SK-N-SH (cell line): ENCODE measurements around the gene COX4I1.

Experiments
- EP300 ChIP-seq, 2 experiments: IDR thresholded peaks; 2 replicates each; pipeline versions ENCODE4 v1.4.0 to v1.6.1; 2012; ENCODE audit warnings: borderline replicate concordance in 1 of 2, low read depth in 1 of 2, low read length in 1 of 2
- EZH2phosphoT487 ChIP-seq: fragments of 200-600 bp; sonication (generic); IDR thresholded peaks from 2 replicates; pipeline ENCODE4 v1.6.1; 2017; ENCODE audit warnings: low read depth, mixed run types, mild to moderate bottlenecking, antibody characterized with exemption, moderate library complexity, borderline replicate concordance
- FOSL2 ChIP-seq: IDR thresholded peaks from 2 replicates; pipeline ENCODE4 v1.4.0; 2012; ENCODE audit warnings: low read depth, mild to moderate bottlenecking, moderate library complexity, borderline replicate concordance
- FOXM1 ChIP-seq: IDR thresholded peaks from 2 replicates; pipeline ENCODE4 v1.4.0; 2012; ENCODE audit warnings: low read depth, mild to moderate bottlenecking
- GABPA ChIP-seq: IDR thresholded peaks from 2 replicates; pipeline ENCODE4 v1.4.0; 2012; ENCODE audit warnings: low read depth, mild to moderate bottlenecking
- SMC3 ChIP-seq: IDR thresholded peaks from 2 replicates; pipeline ENCODE4 v1.6.1; 2012; ENCODE audit warnings: low read depth, low read length, improper control_type of control experiment
- TEAD4 ChIP-seq: IDR thresholded peaks from 2 replicates; pipeline ENCODE4 v1.4.0; 2012; ENCODE audit warnings: mild to moderate bottlenecking, borderline replicate concordance; ENCODE audit not compliant: insufficient read depth
- YY1 ChIP-seq: IDR thresholded peaks from 2 replicates; pipeline ENCODE4 v1.4.0; 2012; ENCODE audit warnings: low read depth, mild to moderate bottlenecking
- TF ChIP-seq, protein P1 (sequence below): fragments of 200-600 bp; sonication (generic); IDR thresholded peaks from 2 replicates; pipeline ENCODE4 v1.6.1; 2017; ENCODE audit warnings: antibody characterized with exemption, mild to moderate bottlenecking, moderate library complexity

DNA sequence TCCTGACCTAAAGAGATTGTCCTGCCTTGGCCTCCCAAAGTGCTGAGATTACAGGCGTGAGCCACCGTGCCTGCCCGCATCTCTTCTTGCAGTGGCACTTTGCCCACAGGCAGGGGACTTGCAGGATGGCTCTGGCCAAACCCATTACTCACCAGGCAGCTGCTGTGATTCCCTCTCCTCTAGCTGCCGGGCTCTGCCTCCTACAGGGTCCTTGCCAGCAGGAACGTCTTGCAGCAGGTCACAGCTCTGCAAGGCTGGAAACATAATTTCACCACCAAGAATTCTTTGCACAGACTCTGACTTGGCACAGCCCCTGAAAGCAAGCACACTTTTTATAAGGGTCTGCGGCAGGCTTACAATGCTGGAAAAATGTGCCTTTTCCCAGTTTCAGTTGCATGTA is 20.3 kb downstream of the COX4I1 start:
- TF ChIP-seq, protein P1, sequence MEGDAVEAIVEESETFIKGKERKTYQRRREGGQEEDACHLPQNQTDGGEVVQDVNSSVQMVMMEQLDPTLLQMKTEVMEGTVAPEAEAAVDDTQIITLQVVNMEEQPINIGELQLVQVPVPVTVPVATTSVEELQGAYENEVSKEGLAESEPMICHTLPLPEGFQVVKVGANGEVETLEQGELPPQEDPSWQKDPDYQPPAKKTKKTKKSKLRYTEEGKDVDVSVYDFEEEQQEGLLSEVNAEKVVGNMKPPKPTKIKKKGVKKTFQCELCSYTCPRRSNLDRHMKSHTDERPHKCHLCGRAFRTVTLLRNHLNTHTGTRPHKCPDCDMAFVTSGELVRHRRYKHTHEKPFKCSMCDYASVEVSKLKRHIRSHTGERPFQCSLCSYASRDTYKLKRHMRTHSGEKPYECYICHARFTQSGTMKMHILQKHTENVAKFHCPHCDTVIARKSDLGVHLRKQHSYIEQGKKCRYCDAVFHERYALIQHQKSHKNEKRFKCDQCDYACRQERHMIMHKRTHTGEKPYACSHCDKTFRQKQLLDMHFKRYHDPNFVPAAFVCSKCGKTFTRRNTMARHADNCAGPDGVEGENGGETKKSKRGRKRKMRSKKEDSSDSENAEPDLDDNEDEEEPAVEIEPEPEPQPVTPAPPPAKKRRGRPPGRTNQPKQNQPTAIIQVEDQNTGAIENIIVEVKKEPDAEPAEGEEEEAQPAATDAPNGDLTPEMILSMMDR, result no peak
- TF ChIP-seq SMC3, result no peak
- TF ChIP-seq EZH2phosphoT487, result no peak
- no peak for TF ChIP-seq FOSL2
- TF ChIP-seq FOXM1, result no peak
- TF ChIP-seq TEAD4, result no peak
- TF ChIP-seq EP300 (IDR thresholded peaks at IDR 0.05; ENCODE audit: borderline replicate concordance in 1 of 2, low read depth in 1 of 2, low read length in 1 of 2), result no peak
- no peak for TF ChIP-seq GABPA
- TF ChIP-seq YY1, result no peak
